Activated naive CD4-positive, alpha-beta T cell (primary cell): Measurements from ENCODE around the gene INPP5B.

Source experiments
- DNase-seq, 4 experiments: peaks; one replicate each; lab custom pipeline; 2025; lab: John Stamatoyannopoulos, UW

INPP5B gene

GRCh38 chr1:37872692-37873091 lies 74.2 kb downstream of the INPP5B start:
- no peak for DNase-seq

GRCh38 chr1:37868466-37868865 lies 78.4 kb downstream of the INPP5B start:
- no peak for DNase-seq

DNA sequence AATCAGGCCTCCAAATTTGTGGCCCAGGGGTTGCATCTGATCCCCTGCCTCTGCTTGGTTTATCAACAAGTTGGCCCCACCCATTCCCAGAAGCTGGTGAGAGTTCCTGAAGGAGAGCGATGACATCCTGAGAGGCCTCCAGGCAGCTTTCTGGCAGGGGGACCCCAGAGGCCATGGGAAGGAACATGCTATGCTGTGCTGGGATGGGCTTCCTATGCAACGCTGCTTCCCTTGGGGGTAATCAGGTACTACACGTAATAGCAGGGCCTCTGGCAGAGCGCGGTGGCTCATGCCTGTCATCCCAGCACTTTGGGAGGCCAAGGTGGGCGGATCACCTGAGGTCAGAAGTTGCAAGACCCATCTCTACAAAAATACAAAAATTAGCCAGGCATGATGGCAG lies 79.1 kb downstream of the INPP5B start:
- no peak for DNase-seq

GRCh38 chr1:37866491-37866890 lies 80.4 kb downstream of the INPP5B start:
- DNase-seq, result no peak

- no peak for DNase-seq
Measured at GRCh38 chr1:37865348-37866120, 81.3 kb downstream of the INPP5B start.

DNA sequence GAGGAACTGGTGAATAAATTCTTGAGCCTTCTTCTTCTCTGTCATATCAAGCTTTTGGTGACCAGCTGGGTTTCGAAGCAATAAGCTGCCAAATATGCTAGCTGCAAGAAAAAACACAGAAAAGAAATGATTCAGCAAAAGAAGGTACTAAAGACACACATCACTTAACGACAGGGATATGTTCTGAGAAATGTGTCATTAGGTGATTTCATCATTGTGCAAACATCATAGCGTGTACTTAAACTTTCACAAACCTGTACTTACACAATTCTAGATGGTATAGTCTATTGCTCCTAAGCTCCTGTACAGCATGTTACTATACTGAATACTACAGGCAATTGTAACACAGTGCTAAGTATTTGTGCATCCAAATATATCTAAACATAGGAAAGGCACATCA lies 84.5 kb downstream of the INPP5B start:
- DNase-seq, result no peak

- DNase-seq, result no peak
Measured at GRCh38 chr1:37861151-37861550, 85.7 kb downstream of the INPP5B start.

- no peak for DNase-seq
Measured at GRCh38 chr1:37860346-37860666, 86.5 kb downstream of the INPP5B start.

GRCh38 chr1:37859507-37860345 lies 87.1 kb downstream of the INPP5B start, which contains the start of gene MTF1:
TSS of gene MTF1 (minus strand) at chr1:37859592. CDS start at chr1:37857658, 1,934 bp downstream.
- DNase-seq, result peak; percentile 87 to 95 (median 90)

DNA sequence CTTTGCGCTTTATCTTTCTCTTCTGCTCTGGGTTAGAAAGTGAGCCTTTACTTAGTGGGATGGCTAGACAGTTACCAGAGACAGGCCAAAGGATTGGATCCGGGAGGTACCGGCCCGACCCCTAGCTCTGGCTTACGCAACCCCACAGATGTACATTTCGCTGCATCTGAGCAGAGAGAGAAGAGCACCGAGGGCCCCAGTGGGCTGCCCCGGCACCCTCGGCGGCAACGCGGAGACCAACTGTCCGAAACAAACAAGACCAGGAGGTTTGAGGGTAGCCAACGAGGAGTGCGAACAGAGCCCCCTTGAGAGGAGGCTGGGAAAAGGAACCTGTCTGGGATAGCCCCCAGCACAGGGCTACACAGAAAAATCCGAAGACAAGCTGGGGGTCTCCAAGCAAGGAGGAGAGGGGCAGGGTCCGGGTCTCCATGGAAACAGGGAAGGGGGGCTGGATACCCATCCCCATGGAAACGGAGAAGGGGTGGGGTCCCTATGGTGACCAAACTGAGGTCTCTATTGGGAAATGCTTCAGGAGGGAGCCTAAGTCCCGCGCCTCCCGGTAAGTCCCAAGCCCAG lies 87.8 kb downstream of the INPP5B start:
- DNase-seq, result no peak

GRCh38 chr1:37854406-37854805 lies 92.4 kb downstream of the INPP5B start:
- DNase-seq, result no peak

DNA sequence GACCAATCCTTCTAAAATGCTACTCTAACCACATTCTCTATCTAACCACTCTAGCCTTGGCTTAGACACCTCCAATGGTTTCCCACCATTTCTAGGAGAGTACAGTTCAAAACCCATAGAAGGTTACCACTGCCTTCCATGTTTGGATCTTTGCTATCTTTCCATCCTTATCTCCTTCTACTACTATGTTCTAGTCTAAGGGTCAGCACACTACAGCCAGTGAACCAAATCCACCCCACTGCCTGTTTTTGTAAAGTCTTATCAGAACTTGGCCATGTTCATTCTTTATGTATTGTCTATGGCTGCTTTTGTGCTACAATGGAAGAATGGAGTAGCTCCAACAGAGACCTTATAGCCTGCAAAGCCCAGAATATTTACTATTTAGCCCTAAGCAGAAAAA lies 93.7 kb downstream of the INPP5B start:
- DNase-seq, result no peak

- DNase-seq, result no peak
Measured at GRCh38 chr1:37851782-37852210, 95.1 kb downstream of the INPP5B start.

- no peak for DNase-seq
Measured at GRCh38 chr1:37851262-37851661, 95.6 kb downstream of the INPP5B start.

DNA sequence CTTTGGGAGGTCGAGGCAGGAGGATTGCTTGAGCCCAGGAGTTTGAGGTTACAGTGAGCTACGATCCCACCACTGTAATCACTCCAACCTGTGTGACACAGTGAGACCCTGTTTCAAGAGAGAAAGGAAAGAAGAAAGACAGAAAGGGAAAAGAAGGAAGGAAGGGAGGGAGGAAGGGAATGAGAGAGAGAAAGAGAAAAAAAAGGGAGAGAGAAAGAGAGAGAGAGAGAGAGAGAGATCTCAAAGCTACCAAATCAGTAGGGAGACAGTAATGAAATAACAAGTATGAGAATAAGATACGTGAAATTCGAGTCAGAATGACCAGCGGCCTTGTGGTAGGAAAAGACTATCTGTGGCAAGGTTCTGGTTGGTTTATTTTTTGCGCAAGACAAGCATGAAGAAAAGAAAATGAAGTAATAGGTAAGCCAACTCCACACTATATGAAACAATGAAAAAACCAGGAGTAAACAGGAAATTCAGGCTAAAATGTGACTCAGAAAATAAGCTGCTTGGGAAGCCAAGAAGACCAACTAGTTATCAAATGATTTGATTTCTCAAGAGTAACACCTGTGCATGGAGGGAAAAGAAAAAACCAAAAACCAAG lies 96.4 kb downstream of the INPP5B start:
- DNase-seq, result no peak

- no peak for DNase-seq
Measured at GRCh38 chr1:37849480-37849879, 97.4 kb downstream of the INPP5B start.

DNA sequence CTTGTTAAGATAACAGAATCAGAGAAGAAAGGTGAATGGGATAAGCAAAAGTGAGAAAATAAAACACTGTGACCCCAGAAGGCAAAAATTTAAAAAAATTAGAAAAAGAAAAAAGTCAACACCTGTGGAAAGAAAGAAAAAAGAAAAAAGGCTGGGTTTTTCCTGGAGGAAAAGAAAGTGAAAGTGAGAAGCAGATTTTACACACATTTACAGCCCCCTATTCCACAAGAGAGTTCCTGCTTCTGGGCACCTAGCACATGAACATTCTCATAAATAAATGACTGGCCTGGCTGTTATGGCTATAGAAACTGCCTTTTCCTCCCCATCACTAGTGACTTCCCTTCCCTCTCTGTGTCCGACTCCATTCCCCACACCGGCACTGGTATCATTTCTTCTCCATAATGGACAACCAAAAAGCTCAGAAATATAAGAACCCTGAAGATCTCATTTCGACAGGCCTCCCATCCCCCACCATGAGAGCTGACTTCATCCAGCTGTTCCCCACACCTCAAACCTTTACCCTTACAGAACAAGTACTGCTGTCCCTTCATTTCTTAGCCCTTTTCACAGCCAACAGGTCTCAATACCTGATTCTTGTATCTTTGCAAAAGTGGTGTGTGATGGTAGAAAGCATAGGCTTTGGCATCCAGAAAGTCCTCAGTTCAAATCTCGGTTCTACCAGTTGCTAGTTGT lies 100.1 kb downstream of the INPP5B start:
- DNase-seq, result no peak

DNA sequence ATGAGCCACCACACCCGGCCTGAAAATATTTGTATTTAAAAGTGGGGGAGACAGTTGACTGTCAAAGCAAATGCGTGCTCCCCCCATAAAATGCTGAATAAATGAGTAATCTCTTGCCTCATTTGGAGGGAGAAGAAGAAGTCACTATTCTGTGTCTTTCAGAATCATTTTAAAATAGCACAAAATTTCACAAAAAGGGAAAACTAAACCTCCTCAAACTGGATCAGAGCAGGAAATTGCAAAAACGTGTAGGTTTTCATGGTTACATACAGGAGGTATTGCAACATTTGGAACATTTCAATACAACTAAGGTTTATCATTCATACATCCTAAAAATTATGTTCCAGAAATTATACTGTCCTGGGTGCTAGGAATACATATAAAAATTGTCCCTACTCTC lies 101.1 kb downstream of the INPP5B start:
- DNase-seq, result no peak

DNA sequence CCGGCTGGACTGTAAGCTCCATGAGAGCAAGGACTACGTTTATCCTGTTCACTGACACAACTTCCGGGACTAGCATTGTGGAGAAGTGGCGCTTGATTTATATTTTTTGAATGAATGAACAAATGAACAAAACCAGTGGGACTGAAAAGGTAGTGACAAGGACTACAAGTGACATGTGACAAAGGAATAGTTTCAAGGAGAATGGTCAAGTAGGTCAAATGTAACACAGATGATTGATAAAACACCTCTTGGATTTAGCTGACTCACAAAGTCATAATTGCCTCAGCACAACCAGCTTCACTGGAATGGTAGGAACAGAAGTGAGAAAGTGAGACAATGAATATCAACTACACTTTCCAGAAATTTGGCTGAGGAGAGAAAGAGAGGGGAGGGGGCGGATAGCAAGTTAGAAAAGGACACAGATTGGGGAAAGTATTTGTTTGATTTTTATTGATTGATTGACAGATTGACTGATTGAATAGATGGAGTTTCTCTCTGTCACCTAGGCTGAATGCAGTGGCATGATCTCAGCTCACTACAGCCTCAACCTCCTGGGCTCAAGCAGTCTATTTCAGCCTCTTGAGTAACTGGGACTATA lies 101.7 kb downstream of the INPP5B start:
- DNase-seq, result no peak

- DNase-seq, result no peak
Measured at GRCh38 chr1:37844536-37844935, 102.3 kb downstream of the INPP5B start.

DNA sequence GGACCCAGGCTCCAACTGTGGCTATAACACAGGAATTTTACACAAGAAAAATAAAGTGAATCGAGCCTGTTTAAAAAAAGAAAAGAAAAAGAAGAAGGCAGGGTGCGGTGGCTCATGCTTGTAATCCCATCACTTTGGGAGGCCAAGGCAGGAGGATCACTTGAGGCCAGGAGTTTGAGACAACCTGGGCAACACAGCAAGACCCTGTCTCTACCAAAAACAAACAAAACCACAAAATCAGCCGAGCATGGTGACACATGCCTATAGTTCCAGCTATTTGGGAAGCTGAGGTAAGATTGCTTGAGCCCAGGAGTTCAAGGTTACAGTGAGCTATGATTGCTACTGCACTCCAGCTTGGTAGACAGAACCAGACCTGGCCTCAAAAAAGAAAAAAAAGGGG lies 105.2 kb downstream of the INPP5B start:
- DNase-seq, result no peak

DNA sequence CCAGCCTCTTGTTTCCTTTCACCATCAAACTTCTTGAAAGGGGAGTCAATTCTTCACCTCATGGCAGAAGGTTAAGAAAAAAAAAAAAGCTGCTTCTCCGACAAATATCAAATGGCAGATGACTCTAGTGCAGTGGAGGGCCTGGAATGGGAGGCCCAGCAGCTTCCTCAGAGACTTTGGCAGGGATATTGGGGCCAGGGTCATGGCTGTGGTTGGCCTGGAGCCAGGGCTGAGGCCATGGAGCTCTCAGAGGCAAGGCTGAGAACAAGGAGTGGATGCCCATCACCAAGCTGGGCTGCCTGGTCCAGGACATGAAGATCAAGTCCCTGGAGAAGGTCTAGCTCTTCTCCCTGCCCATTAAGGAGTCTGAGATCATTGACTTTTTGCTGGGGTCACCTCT lies 106.1 kb downstream of the INPP5B start:
- no peak for DNase-seq
